Measurements from ENCODE around the gene METAP1D. TPM values are rescaled to one million over a fixed set of nuclear protein-coding genes. Genes with fewer than 3 reads are reported as not detected.
A peak's percentile ranks its signal among the peaks of the same experiment; 100 is the strongest.

METAP1D gene
- total RNA-seq, 1 experiment from 2014 or later, result 15.8 TPM

DNA sequence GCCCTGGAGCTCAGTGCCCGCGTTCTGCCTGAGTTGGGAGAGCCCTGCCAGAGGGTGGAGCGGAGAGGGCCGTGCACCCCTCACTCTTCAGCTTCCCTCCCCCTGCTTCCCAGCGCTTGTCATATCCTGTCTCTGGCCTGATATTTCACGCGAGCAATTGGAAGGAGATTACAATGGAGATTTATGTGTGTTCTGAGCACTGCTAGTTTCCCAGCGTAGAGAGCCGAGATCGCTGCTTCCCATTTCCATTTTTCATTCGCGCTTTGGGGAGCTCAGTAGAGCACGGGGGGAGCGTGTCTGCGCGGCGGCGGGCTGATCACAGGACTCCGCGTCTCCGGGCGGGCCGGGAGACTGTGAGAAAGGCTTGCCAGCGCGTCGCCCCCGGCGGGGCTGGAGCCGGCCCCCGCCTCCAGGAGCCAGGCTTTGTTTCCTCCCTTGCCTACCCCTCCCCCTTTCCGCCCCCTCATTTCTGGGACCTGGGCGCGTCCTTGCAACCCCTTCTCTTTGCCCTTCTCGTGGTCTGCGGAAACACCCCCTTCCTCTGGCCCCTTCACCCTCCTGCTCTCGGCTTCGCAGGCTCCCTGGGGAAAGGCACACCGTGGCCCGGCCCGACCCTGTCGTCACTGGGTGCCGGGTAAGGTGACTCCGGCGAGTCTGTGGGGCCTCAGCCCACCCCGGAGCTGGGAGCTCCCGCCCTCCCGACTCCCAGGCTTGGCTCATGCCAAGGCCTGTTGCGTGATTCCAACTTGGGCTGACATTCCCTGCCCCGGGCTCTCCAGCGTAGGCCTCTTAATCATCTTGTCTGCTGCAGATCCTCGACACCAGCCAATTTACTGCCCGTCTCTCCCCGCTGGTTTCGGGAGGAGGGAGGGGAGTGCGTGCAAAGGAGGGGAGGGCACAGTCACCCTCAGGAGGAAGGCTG is 97.1 kb downstream of the METAP1D start:
- no peak overlapping the region for H3K4me3 ChIP-seq (replicated peaks in 1 of 2; ENCODE audit: low read depth in 1 of 2, low read length in 2 of 2)
- H3K4me2 ChIP-seq (ENCODE audit: low read length), result peak overlapping the region; percentile 73; the same call in 1 of the 2 replicates

DNA sequence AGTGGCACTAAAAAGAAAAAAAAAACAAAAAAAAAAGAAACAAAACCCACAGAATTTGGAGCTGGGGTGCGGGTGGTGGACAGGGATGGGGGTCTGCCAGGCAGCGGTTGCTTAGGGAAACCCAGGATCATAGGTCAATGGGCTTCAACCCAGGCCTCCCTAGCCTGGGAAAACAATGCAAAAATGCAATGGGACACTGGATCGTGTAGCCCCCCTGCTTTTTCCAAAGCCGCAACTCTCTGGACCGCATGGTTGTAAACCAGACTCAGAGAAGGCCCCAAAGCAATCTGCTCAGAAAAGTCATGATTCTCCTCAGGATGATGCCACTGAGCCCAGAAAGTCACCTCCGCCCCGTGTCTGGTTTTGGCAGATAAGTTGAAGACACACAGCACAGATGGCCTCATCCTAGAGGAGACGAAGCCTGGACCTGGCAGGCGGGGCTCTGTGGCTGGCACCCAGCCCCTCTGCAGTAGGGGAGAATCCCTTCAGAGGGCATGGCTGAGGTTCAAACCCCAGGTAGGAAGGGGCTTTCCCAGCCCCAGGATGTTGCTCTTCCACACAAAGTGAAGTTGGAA is 97.9 kb downstream of the METAP1D start:
- H2AFZ ChIP-seq (ENCODE audit: low read depth, low read length, poor library complexity, severe bottlenecking), result no peak overlapping the region
- no peaks in the 10 kb centered on the region for H4K20me1 ChIP-seq (ENCODE audit: insufficient read depth)
- H3K9ac ChIP-seq (ENCODE audit: low read length), result no peak overlapping the region
- RAD21 ChIA-PET (ENCODE audit: low non-redundant PET in 1 of 2, low total read pairs in 2 of 2, uncharacterized antibody in 2 of 2, unreplicated experiment in 2 of 2), result no interaction called here
- no TSS peak for BruUV-seq (replicated peaks)
- no peak for DNase-seq (ENCODE audit: low read depth, low spot score)
- peaks cover 46 to 73% of the 10 kb centered on the region in 2 experiments for H3K4me1 ChIP-seq (ENCODE audit: control insufficient read depth in 1 of 2, insufficient read depth in 2 of 2, low read length in 2 of 2)
- H3K9me3 ChIP-seq (ENCODE audit: control insufficient read depth in 1 of 2, insufficient read depth in 1 of 2, low read depth in 1 of 2, low read length in 2 of 2), result no peaks in the 10 kb centered on the region
- no peaks in the 10 kb centered on the region for H3K36me3 ChIP-seq (ENCODE audit: control insufficient read depth in 1 of 2, insufficient read depth in 2 of 2, low read length in 2 of 2)
- no peaks in the 10 kb centered on the region for H3K9me2 ChIP-seq (ENCODE audit: insufficient read depth)
- intact Hi-C loops (cut with micrococcal nuclease), result loop anchor here (10.0 kb wide), 1 partner anchor 173 kb away; the partner anchor contains the start of gene HAT1
- peak overlapping the region; percentile 73 for H3K4me2 ChIP-seq (ENCODE audit: low read length)
- no peaks in the 10 kb centered on the region for H3K79me2 ChIP-seq (ENCODE audit: insufficient read depth, low read length)
- no peaks in the 10 kb centered on the region for H3K27me3 ChIP-seq (ENCODE audit: insufficient read depth, low read length)
- TF ChIP-seq JUND (IDR thresholded peaks at IDR 0.05) (no peak), SP1 (IDR thresholded peaks at IDR 0.05; ENCODE audit: low read depth) (no peak)
- CTCF ChIA-PET, result interaction anchor here (0.6 to 1.9 kb wide), 2 partner anchors 37 to 394 kb away, joined by 3 to 5 read pairs; no protein-coding TSS in a partner anchor
- no peak overlapping the region for H3K4me3 ChIP-seq (replicated peaks in 1 of 2; ENCODE audit: low read depth in 1 of 2, low read length in 2 of 2)
- peak overlapping the region; percentile 44; the same call in 1 of the 2 replicates for H3K27ac ChIP-seq (ENCODE audit: low read depth, low read length)
- POLR2A ChIA-PET, result interaction anchor here (1.9 kb wide), 1 partner anchor 13 kb away, joined by 8 read pairs; the partner anchor contains the start of gene DLX1
- no peak for ATAC-seq

More for the DNA sequence above, 97.1 kb downstream of the METAP1D start:
- H3K9me3 ChIP-seq (ENCODE audit: control insufficient read depth in 1 of 2, insufficient read depth in 1 of 2, low read depth in 1 of 2, low read length in 2 of 2), result no peaks in the 10 kb centered on the region
- H3K79me2 ChIP-seq (ENCODE audit: insufficient read depth, low read length), result no peaks in the 10 kb centered on the region
- no peak for DNase-seq (ENCODE audit: low read depth, low spot score)
- RAD21 ChIA-PET (ENCODE audit: low non-redundant PET in 1 of 2, low total read pairs in 2 of 2, uncharacterized antibody in 2 of 2, unreplicated experiment in 2 of 2), result no interaction called here
- no peak overlapping the region for H2AFZ ChIP-seq (ENCODE audit: low read depth, low read length, poor library complexity, severe bottlenecking)
- H3K9me2 ChIP-seq (ENCODE audit: insufficient read depth), result no peaks in the 10 kb centered on the region
- no TSS peak for BruUV-seq (replicated peaks)
- no peaks in the 10 kb centered on the region for H4K20me1 ChIP-seq (ENCODE audit: insufficient read depth)
- intact Hi-C loops (cut with micrococcal nuclease), result loop anchor here (10.0 kb wide), 1 partner anchor 172 kb away; the partner anchor contains the start of gene HAT1
- no peak overlapping the region for H3K27ac ChIP-seq (ENCODE audit: low read depth, low read length)
- ATAC-seq, result no peak
- no peaks in the 10 kb centered on the region for H3K27me3 ChIP-seq (ENCODE audit: insufficient read depth, low read length)
- CTCF ChIA-PET, result interaction anchor here (0.6 kb wide), 1 partner anchor 36 kb away, joined by 3 read pairs; no protein-coding TSS in a partner anchor
- POLR2A ChIA-PET, result no interaction called here
- no peak overlapping the region for H3K9ac ChIP-seq (ENCODE audit: low read length)
- no peaks in the 10 kb centered on the region for H3K36me3 ChIP-seq (ENCODE audit: control insufficient read depth in 1 of 2, insufficient read depth in 2 of 2, low read length in 2 of 2)
- peaks cover 44 to 66% of the 10 kb centered on the region in 2 experiments for H3K4me1 ChIP-seq (ENCODE audit: control insufficient read depth in 1 of 2, insufficient read depth in 2 of 2, low read length in 2 of 2)
- TF ChIP-seq ZFX (IDR thresholded peaks at IDR 0.05), result peak; percentile 22; the same call in 1 of the 2 replicates
- TF ChIP-seq FOSL1 (IDR thresholded peaks at IDR 0.05; ENCODE audit: low read depth), result no peak
- peak; percentile 74 for TF ChIP-seq TCF7L2 (IDR thresholded peaks at IDR 0.05; ENCODE audit: borderline replicate concordance, extremely low read depth, insufficient read depth, insufficient read length)

Data from HCT116 (cell line).